HG03066 (cell line): ENCODE measurements around the gene ERFE.
"Not testable (repeated sequence)": the region's sequence is repeated elsewhere in the genome, so short reads cannot be mapped to it uniquely, and the experiment has no call there.

Experiments
- ATAC-seq: cut with Tn5 transposase; IDR thresholded peaks from one replicate; pipeline ENCODE4 v1.9.1; 2021; ENCODE audit warnings: low read depth; ENCODE audit not compliant: unreplicated experiment

ERFE gene

GRCh38 chr2:238168196-238169047 is 9.7 kb downstream of the ERFE start:
- no peak for ATAC-seq

GRCh38 chr2:238169048-238169707 is 10.4 kb downstream of the ERFE start:
- ATAC-seq, result no peak

DNA sequence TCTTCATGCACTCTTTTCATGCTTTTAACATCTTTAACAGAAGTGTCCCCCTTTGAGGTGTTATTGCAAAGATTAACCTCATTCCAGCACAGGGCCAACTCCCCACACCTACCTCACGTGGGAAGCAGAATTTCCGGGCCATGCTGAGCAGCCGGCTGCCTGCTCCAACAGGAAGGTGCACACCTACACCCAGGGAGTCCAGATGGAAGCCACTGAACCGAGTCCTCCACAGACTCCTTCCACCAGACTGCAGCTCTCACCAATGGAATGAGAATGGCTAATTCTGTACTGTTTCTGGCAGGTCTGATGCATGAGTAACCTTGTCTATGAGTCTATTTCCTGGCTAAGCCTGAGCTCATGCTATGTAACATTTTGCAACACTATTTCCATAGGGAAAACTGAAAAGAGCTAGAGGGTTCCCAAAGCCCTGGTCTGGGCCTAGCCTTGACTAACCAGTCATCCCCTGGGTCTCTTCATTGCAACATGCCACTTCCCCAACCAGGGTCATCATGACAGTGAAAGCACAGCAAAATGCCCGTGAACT is 11.0 kb downstream of the ERFE start:
- ATAC-seq, result no peak

- ATAC-seq, result no peak
Observed at GRCh38 chr2:238170386-238171071, 11.8 kb downstream of the ERFE start.

- ATAC-seq, result not testable (repeated sequence)
Observed at GRCh38 chr2:238171072-238171431, 12.3 kb downstream of the ERFE start.

GRCh38 chr2:238171575-238172187 is 12.9 kb downstream of the ERFE start:
- no peak for ATAC-seq

DNA sequence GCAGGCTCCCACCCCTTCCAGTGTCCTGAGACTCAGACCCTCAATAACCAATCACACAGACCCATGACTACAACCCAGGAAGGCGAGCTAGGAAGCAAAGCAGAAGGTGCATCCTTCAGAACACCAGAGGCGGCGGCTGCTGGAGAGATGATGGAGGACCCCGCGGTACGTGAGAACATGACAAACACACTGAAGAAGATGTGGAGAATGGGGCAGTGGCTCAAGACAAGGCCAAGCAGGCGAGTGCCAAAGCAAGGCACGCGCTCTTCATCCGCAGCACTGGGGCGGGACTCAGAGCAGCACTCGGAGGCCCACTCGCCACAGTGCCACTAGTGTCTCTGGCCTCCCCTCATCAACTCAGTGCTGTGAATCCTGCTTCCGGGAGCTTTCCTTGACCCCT is 13.7 kb downstream of the ERFE start:
- ATAC-seq, result no peak

DNA sequence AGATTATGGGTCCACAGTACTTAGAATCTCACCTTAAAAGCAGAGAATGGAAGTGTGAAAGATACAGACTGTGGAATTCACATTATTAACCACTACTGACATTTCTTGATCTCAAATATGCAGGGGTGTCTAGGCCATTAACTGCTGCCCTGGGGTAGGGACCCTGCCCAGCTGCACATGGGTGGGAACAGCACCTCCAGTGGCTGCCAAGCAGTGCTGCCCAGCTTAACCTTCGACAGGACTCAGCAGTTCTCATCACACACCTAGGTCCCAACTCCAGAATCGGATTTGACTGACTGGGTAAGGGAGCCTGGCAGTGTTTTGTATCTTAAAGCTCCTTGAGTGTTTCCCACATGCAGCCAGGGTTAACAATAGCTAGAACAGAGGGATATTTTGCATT is 14.9 kb downstream of the ERFE start:
- ATAC-seq, result no peak

GRCh38 chr2:238174291-238174690 is 15.5 kb downstream of the ERFE start:
- no peak for ATAC-seq

GRCh38 chr2:238174701-238175100 is 15.9 kb downstream of the ERFE start:
- ATAC-seq, result no peak

GRCh38 chr2:238176613-238177012 is 17.8 kb downstream of the ERFE start:
- no peak for ATAC-seq

DNA sequence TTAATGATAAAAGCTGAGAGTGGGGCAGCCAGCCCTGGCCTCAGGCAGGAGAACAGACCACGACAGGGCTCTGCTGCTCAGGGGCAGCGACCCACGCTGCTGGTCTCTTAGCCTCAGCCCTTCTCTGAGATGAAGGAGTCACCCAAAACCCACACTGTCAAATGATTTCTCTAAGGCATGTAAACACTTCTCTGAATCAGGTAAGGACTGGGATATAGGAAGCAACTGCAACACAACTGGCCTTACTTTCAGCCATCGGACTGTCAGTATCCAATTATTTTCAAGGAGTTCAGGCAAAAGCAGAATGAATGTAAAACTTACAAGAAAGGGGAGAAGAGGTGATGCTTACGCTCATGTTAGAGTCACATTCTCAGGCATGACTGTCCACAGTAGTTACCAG is 21.8 kb downstream of the ERFE start:
- no peak for ATAC-seq

DNA sequence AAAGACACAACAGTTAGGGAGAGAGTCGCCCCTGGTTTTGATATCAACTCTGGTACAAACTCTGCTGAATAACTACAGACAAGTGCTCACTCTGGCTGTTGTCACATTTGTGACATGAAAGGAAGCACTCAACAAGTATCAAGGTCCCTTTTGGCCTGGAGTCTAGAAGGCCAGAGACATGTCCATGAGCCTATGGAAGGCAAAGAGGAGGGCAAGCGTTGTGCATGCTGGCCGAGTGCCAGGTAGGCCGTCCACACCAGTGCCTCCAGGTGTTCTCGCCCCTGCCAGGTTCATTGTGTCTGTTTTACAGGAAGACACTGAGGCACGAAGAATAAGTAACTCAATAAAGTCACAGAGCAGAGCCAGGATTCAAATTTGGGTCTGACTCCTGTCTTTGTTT is 23.6 kb downstream of the ERFE start:
- no peak for ATAC-seq

- no peak for ATAC-seq
Observed at GRCh38 chr2:238183821-238184220, 25.1 kb downstream of the ERFE start.

DNA sequence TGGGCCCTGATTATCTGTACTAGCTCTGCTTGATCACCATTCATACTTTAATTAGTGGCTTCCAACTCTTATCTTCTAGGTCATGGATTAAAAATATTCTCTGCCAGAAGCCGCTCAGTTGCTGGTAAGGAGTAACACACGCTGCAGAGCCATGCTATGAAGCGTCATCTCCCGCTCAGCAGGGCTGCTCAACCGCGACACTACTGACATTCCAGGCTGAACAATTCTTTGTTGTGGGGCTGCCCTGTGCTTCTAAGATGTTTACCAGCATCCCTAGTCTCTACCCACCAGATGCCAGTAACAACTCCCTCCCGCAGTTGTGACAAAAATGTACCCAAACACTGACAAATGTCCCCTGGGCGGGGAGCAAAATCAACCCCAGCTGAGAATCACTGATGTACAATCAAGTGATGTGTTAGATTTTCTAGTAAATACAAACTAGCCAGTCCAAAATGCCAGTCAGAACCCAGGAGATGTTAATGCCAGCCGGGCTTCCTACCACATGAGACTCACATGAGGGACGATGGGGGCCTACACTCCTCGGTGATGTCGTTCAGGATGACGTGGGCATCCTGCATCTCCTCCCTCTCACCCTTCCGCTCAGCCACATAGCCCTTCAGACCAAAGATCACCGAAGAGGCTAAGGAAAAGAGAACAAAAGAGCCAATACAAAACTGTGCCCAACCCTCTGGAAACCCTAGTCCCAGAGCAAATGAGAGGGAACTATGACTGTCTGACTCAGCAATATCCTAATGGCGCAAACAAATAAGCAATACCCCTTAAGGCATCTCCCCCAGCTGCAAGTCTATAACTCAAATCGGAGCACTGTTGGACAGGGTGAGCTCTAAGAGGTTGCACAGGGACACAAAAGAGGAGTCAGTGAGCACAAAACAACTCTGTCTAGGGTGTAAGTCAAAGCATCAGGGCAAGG is 29.1 kb downstream of the ERFE start:
- ATAC-seq, result no peak

- ATAC-seq, result no peak
Observed at GRCh38 chr2:238190445-238190844, 31.7 kb downstream of the ERFE start.

GRCh38 chr2:238202326-238203093 is 43.7 kb downstream of the ERFE start:
- ATAC-seq, result no peak

DNA sequence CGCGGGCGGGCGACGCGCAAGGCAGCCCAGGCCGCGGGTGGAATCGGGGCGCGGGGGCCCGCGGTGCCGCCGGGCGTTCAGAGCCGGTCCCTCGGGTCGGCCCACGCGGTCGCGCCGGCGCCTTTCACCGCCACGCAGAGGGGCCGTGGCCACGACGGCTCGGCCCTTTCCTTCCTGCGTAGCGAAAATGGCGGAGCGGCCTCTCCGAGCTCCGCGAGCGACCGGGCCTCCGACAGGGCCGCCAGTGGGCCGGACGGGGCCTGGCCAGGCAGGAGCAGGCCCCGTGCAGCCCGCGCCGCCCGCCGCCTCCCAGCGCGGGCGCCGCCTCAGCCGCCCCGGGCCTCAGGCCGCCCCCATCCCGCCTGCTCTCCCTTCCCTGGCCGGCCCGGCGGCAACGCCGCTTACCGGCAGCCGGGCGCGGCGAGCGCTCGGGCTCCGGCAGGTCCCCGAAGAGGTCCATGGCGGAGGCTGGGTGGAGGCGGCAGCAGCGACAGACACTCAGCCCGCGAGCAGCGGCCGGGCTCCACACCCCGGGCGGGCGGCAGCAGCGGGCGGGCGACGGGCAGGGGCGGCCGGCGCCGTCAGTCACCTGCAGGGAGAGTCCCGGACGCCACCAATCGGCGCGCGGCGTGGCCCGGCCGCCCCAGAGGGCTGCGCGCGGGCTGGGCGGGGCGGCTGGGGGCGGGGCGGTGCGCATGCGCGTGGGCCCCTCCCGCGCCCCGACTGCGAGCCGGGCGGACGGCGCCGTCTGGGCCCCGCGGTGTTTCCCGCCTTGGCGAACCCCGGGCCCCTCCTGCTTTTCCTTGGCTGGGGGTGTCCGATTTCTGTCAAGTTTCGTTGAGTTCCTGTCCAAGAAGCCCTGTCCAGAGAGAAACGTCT is 44.6 kb downstream of the ERFE start, which contains the start of gene ILKAP:
Gene ILKAP, minus strand, starts transcription at position 602 of the 879 bp plus-strand sequence. Its CDS starts 142 bp downstream, at position 460.
- peak; percentile 94 for ATAC-seq
